Measurements from ENCODE around the gene TRPM3.

The TRPM3 gene

DNA sequence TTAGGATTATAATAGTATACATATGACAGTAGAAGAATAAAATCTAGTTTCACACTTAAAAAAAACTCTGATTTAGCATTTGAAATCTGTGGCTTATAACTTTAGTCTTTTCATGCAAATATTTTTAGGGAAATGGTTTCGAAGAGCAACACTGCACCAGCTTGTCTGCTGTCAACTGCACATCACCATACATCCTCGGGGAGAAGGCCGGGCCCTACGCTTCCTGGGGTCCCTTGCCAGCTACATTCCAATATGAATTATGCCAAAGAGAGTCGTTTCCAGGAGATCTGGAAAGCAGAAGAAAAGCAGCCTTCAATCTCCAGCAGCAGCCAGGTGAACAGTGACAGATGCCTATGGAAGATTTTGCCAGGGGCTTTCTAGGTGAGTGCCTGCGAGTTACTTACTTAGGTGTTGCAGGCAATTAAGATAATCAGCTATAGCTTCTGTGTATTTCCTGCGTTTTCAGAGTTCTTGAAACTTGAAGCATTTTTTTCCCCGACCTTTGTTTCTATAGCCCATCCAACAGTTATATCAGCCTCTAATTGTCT, 166.8 kb downstream of the TRPM3 start:
- DNase-seq (ENCODE audit: low spot score): no peak
- TF ChIP-seq CTCF (IDR thresholded peaks at IDR 0.05; ENCODE audit: extremely low read depth, insufficient read depth, missing control alignments): no peak
- in situ Hi-C loops (cut with MboI; ENCODE audit: low pct_unique_long_range_greater_than_20kb, low sequenced_read_pairs, unreplicated experiment): no loop called here

DNA sequence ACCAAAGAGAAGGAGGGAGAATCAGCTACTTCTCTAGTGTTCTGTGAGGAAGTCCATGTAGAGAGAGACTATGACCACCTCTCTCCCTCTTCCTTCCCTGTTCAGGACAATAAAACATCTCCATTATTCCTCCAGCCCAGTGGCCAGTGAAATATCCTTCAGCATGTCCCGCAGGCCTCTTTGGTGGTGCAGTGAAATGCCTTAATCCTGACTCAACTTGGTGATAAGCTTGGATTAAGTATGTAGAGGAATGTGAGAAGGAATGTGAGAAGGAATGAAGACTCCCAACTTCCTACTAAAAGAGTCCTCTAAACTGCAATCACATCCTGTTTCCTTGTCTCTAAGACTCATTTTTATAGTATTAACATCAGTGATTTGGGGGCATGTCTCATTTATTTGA, 167.3 kb downstream of the TRPM3 start:
- TF ChIP-seq CTCF (IDR thresholded peaks at IDR 0.05; ENCODE audit: extremely low read depth, insufficient read depth, missing control alignments): no peak

GRCh38 chr9:70951749-70952727, 169.4 kb downstream of the TRPM3 start:
- in situ Hi-C loops (cut with MboI; ENCODE audit: low pct_unique_long_range_greater_than_20kb, low sequenced_read_pairs, unreplicated experiment): no loop called here
- TF ChIP-seq CTCF (IDR thresholded peaks at IDR 0.05; ENCODE audit: extremely low read depth, insufficient read depth, missing control alignments): no peak
- no peak for DNase-seq (ENCODE audit: low spot score)

More for the DNA sequence above, 167.3 kb downstream of the TRPM3 start:
- DNase-seq (ENCODE audit: low spot score): no peak
- in situ Hi-C loops (cut with MboI; ENCODE audit: low pct_unique_long_range_greater_than_20kb, low sequenced_read_pairs, unreplicated experiment): no loop called here

- no peak for DNase-seq (ENCODE audit: low spot score)
- no peak for TF ChIP-seq CTCF (IDR thresholded peaks at IDR 0.05; ENCODE audit: extremely low read depth, insufficient read depth, missing control alignments)
- in situ Hi-C loops (cut with MboI; ENCODE audit: low pct_unique_long_range_greater_than_20kb, low sequenced_read_pairs, unreplicated experiment): no loop called here
Observed at GRCh38 chr9:70950270-70950669, 171.2 kb downstream of the TRPM3 start.

DNA sequence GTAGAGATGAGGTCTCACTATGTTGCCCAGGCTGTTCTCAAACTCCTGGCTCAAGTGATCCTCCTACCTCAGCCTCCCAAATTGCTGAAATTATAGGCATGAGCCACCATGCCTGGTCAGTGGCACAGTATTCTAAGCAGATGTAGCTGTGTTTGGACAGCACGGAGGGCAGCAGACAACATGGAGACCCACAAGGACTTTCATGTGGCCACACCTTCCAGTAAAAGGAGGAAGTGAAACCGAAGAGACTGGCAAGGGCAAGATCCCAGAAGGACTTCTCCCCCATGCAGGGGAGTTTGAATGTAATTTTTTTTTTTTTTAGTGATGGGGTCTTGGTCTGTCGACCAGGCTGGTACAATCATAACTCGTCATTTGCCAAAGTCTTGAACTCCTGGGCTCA, 172.2 kb downstream of the TRPM3 start:
- in situ Hi-C loops (cut with MboI; ENCODE audit: low pct_unique_long_range_greater_than_20kb, low sequenced_read_pairs, unreplicated experiment): no loop called here
- DNase-seq (ENCODE audit: low spot score): no peak
- TF ChIP-seq CTCF (IDR thresholded peaks at IDR 0.05; ENCODE audit: extremely low read depth, insufficient read depth, missing control alignments): no peak

- no peak for DNase-seq (ENCODE audit: low spot score)
- TF ChIP-seq CTCF (IDR thresholded peaks at IDR 0.05; ENCODE audit: extremely low read depth, insufficient read depth, missing control alignments): no peak
- in situ Hi-C loops (cut with MboI; ENCODE audit: low pct_unique_long_range_greater_than_20kb, low sequenced_read_pairs, unreplicated experiment): no loop called here
Observed at GRCh38 chr9:70948744-70949143, 172.7 kb downstream of the TRPM3 start.
